Neural progenitor cell (in vitro differentiated cells): ENCODE results near the gene FCER2.

Source experiments
- CTCF ChIP-seq: fragments of 200-600 bp; sonication (generic); IDR thresholded peaks from 2 replicates; pipeline ENCODE4 v1.5.1; 2017; ENCODE audit warnings: antibody characterized with exemption, mild to moderate bottlenecking
- EZH2 ChIP-seq: fragments of 200-600 bp; sonication (generic); IDR thresholded peaks from 2 replicates; pipeline ENCODE4 v1.6.1; 2017; ENCODE audit warnings: antibody characterized with exemption, mild to moderate bottlenecking, moderate library complexity
- EZH2phosphoT487 ChIP-seq: fragments of 200-600 bp; sonication (generic); IDR thresholded peaks from 2 replicates; pipeline ENCODE4 v1.6.1; 2017; ENCODE audit warnings: antibody characterized with exemption

- TF ChIP-seq CTCF = no peak
- no peak for TF ChIP-seq EZH2
- no peak for TF ChIP-seq EZH2phosphoT487
These were observed 27.3 kb upstream of the FCER2 start for GRCh38 chr19:7729211-7729610.
